Activated CD4-positive, alpha-beta T cell treated with anti-CD3 and anti-CD28 coated beads, Interleukin-2, amount 10 ng/mL, durations not matched to agents 24 days and 14 days (primary cell): ENCODE data around the gene STMP1. TPM values are rescaled to one million over a fixed set of nuclear protein-coding genes. Genes with fewer than 3 reads are reported as not detected.
A peak's percentile ranks its signal among the peaks of the same experiment; 100 is the strongest.
"Not testable (repeated sequence)": the region's sequence is repeated elsewhere in the genome, so short reads cannot be mapped to it uniquely, and the experiment has no call there.

ENCODE experiments used
- DNase-seq: peaks from one replicate; pipeline ENCODE4 v3.0.0; 2022
- H3K27ac Mint-ChIP-seq: one replicate; pipeline ENCODE4 v1.8.0; 2022; ENCODE audit warnings: mild to moderate bottlenecking, mixed read lengths
- H3K27me3 Mint-ChIP-seq: one replicate; pipeline ENCODE4 v1.8.0; 2022; ENCODE audit warnings: mixed read lengths
- H3K36me3 Mint-ChIP-seq: one replicate; pipeline ENCODE4 v1.8.0; 2022; ENCODE audit warnings: low read depth, mild to moderate bottlenecking, mixed read lengths
- H3K4me1 Mint-ChIP-seq: one replicate; pipeline ENCODE4 v1.8.0; 2021; ENCODE audit warnings: mixed read lengths
- H3K4me3 Mint-ChIP-seq: one replicate; pipeline ENCODE4 v1.8.0; 2022; ENCODE audit warnings: mild to moderate bottlenecking, moderate library complexity, mixed read lengths
- H3K9me3 Mint-ChIP-seq: one replicate; pipeline ENCODE4 v1.8.0; 2021; ENCODE audit warnings: mixed read lengths
- intact Hi-C: fragments of 100-400 bp; cut with micrococcal nuclease; formaldehyde crosslinking; loops from one replicate; pipeline ENCODE4 v1.15.1; 2023
- total RNA-seq: library from RNA; stranded (reverse); gene quantifications from 2 replicates; pipeline ENCODE4 v1.2.3, GENCODE V29; 2022

Gene STMP1
- total RNA-seq: 23.5 and 25.8 TPM in 2 replicates

DNA sequence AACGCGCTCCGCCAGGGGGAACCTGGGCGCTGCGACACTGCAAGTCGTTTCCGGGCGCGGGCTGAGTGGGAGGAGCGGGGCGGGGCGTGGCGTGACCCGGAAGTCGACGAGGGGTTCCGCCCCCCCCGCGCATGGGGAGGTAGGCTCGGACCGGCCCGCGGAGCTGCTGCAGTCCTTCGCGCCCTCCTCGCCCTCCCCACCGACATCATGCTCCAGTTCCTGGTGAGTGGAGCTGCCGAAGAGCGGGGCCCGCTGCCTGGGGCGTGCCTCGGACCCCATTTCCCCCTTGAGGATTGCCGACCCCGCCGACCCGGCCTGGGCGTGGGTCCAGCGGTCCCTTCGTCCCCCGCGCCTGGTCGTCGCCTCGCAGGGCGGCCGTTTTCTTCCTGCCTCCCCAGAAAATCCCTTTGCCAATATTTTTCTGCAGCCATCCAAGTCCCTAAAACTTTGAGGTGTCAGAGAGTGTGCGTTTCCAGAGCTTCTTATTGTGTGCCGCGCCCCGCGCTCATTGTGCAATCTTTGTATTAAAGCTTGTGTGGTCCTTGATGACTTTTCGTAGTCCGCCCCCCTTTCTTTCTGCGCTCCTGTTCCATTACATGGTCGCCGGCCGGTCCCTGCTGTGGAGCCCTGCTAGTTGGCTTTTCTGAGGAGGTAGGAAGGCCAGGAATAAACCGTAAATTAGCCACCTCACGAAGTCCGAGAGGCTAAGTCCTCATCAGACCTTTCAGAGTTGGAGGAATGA, at the start of gene STMP1:
TSS of gene STMP1 (plus strand) at position 142 of the 742 bp plus-strand sequence.
- peaks cover 33% of the 10 kb centered on the region for H3K4me1 Mint-ChIP-seq
- H3K36me3 Mint-ChIP-seq: peaks cover 14% of the 10 kb centered on the region
- H3K9me3 Mint-ChIP-seq: peaks cover 7% of the 10 kb centered on the region
- H3K27ac Mint-ChIP-seq: peak within 1 kb of the TSS; percentile 91
- peak within 1 kb of the TSS; percentile 94 for H3K4me3 Mint-ChIP-seq
- intact Hi-C loops: loop anchor here (1.0 to 5.0 kb wide), 4 partner anchors 50 to 315 kb away; partner anchors contain the start of genes CNOT4, MTPN and NUP205
- peak; percentile 99 for DNase-seq
- no peaks in the 10 kb centered on the region for H3K27me3 Mint-ChIP-seq

DNA sequence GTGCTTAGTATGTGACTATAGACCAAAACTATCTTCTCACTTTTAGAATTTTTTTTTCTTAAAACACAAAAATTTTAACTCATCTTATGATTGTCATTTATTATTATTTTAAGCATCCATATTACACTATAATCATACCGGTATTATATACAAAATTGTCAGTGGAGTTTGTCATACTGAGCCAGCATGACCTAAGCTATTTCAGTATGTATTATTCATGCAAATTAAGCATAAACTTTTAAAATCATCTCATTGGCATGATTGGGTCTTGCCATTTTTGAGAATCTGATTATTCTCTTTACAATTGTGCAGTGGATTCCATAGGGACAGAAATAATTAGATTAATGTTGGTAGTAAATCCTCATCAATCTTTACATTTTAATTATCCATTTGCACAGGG, 46.2 kb upstream of the STMP1 start:
- intact Hi-C loops: no loop called here
- Mint-ChIP-seq H3K4me3 (no peak overlapping the region), H3K27ac (no peak overlapping the region), H3K27me3 (no peaks in the 10 kb centered on the region), H3K4me1 (no peaks in the 10 kb centered on the region), H3K36me3 (peaks cover 42% of the 10 kb centered on the region), H3K9me3 (no peaks in the 10 kb centered on the region)
- DNase-seq: no peak

DNA sequence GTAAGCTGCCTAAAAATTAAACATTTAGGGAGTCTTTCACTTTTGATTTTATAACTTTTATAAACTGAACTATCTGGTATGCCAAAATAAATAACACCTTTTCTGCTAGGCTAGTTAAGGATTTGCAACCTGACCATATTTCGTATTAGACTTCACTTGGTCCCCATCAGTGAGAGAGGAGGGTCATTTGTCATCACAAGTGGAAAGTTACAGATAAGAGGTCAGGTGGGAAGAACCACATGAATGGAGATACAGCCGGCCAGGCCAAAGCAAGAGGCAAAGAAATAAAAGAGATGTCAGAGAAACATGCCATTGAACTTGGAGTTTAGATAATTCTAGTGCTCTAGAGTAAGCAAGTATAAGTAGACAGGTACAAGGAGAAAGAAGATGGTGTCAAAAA, 44.5 kb upstream of the STMP1 start:
- no peaks in the 10 kb centered on the region for H3K27me3 Mint-ChIP-seq

DNA sequence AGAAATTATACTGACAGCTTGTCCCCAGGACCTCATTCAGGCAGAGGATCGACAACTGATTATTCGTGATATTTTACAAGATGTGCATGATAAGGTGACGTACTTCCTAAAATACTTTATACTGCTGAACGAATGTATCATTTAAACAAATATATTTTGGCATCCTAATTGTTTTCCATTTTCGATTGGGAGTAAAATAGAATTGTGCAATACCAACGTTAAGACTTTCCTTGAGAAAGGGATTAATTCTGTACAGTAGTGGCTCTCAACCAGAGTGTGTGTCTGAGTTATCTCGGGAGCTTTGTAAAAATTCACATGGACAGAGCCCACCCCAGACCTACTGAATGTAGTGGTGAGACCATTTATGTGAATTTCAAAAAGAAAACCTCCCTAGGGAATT, 43.8 kb upstream of the STMP1 start:
- H3K4me1 Mint-ChIP-seq: no peaks in the 10 kb centered on the region
- intact Hi-C loops: no loop called here
- H3K27ac Mint-ChIP-seq: no peak overlapping the region
- H3K27me3 Mint-ChIP-seq: no peaks in the 10 kb centered on the region
- no peaks in the 10 kb centered on the region for H3K9me3 Mint-ChIP-seq
- no peak for DNase-seq
- peaks cover 39% of the 10 kb centered on the region for H3K36me3 Mint-ChIP-seq
- H3K4me3 Mint-ChIP-seq: no peak overlapping the region

More for the DNA sequence above, 44.5 kb upstream of the STMP1 start:
- Mint-ChIP-seq H3K36me3 (peaks cover 37% of the 10 kb centered on the region), H3K4me1 (no peaks in the 10 kb centered on the region), H3K9me3 (no peaks in the 10 kb centered on the region), H3K4me3 (no peak overlapping the region), H3K27ac (no peak overlapping the region)
- no peak for DNase-seq
- intact Hi-C loops: no loop called here

GRCh38 chr7:135620447-135620846, 41.9 kb upstream of the STMP1 start:
- intact Hi-C loops: loop anchor here (2.0 kb wide), 1 partner anchor 346 kb away; no protein-coding TSS in a partner anchor
- Mint-ChIP-seq H3K36me3 (peaks cover 48% of the 10 kb centered on the region), H3K4me1 (no peaks in the 10 kb centered on the region), H3K27me3 (no peaks in the 10 kb centered on the region), H3K4me3 (no peak overlapping the region), H3K9me3 (no peaks in the 10 kb centered on the region), H3K27ac (no peak overlapping the region)
- DNase-seq: no peak

DNA sequence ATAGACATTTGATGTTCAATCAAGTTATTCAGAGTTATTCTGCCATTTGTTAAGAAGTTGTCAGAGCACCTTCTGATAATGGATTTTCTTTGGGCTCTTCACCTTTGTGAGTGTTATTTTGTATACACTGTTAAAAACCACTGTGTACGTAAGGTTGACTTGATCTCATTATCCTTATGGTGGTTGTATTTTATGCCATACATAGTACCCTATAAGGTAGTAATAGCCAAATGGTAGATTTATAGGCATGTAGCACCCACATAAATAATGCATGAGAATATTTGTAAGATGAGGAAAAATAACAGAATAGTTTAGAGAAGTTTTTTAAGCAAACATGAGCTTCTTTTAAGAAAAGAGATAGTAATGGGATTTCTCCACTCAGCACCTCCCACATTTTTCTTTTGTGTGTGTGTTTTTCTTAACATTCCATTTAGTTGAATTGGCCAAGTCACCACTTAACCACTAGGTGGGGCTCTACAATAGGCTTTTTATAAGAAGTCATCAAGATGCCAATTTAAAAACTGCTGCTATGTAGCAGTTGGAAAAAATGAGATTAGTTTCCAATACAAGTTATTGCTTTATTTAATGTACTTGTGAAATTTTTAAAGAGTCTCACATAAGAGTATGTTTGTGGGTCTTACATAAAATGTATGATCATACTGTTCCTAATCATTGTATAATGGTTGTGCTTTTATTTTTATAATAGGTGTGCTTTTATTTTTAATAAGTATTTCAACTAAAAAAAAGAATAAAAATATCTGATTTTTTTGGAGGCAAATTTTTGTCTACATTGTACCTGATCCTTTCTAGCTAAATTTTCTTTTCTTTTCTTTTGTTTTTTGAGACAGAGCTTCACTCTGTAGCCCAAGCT, 41.1 kb upstream of the STMP1 start:
- no peak overlapping the region for H3K4me3 Mint-ChIP-seq
- H3K36me3 Mint-ChIP-seq: peaks cover 47% of the 10 kb centered on the region
- no peaks in the 10 kb centered on the region for H3K9me3 Mint-ChIP-seq
- H3K27me3 Mint-ChIP-seq: no peaks in the 10 kb centered on the region
- no peak overlapping the region for H3K27ac Mint-ChIP-seq
- no peaks in the 10 kb centered on the region for H3K4me1 Mint-ChIP-seq
- intact Hi-C loops: loop anchor here (1.0 to 2.0 kb wide), 2 partner anchors 24 to 346 kb away; no protein-coding TSS in a partner anchor
- peak; percentile 72 for DNase-seq

DNA sequence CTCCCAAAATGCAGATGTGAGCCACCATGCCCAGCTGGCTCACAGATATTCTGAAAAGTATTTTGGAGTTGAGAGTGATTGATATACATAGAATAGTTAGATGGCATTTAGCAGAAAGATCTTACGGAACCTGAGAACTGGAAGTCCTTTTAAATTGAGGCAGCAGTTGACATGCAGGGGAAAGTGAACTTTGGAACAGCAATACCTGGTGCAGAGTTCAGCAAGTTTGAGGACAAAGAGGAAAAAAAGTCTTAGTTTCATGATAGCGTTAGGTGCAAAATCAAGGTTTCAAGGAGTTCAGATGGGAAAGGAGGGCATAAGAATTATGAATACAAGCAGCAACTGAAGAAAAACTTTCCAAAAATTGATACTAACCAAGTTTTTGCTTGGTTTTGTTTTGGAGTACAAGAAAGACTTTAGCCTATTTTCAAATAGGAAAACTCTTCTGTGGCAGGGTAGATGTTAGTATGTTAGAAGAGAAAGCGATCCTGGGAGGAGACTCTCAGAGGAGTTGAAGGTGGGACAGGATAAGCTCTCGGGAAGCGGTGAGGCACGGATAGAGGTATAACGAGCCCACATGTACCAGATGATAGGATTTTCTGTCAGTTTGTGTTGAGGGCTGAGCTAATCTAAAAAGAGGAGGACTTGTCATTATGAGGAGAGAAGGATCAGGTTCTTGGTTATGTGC, 28.0 kb upstream of the STMP1 start:
- Mint-ChIP-seq H3K4me3 (no peak overlapping the region), H3K36me3 (peaks cover 61% of the 10 kb centered on the region), H3K27me3 (no peaks in the 10 kb centered on the region), H3K9me3 (no peaks in the 10 kb centered on the region), H3K4me1 (no peaks in the 10 kb centered on the region), H3K27ac (peak overlapping the region; percentile 2)
- intact Hi-C loops: no loop called here
- DNase-seq: no peak

DNA sequence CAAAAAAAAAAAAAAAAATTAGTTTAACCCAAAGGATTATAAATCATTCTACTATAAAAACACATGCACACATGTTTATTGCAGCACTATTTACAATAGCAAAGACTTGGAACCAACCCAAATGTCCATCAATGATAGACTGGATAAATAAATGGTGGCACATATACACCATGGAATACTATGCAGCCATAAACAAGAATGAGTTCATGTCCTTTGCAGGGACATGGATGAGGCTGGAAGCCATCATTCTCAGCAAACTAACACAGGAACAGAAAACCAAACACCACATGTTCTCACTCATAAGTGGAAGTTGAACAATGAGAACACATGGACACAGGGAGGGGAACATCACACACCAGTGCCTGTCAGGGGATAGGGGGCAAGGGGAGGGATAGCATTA, 22.6 kb upstream of the STMP1 start:
- DNase-seq, H3K4me1 Mint-ChIP-seq, H3K27me3 Mint-ChIP-seq, H3K27ac Mint-ChIP-seq, H3K9me3 Mint-ChIP-seq, intact Hi-C loops, H3K4me3 Mint-ChIP-seq: not testable (repeated sequence)
- H3K36me3 Mint-ChIP-seq: peaks cover 58% of the 10 kb centered on the region

DNA sequence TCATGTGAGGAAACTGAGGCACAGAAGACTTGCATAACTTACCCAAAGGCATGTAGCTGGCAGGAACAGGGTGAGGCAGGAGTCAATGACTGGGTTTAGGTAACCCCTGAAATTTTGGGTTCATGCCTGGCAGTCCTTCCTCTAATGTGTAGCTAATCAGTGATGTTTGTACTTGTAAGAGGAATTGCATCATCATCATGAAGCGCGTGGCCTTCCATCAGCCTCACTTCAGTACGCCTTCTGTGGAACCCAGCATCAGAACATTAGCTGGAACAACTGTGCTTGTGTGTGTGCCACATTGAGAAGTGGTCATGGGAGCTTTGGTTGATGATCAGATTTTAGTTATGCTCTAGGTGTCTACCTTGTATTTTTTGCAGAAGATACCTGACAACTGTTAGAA, 18.2 kb upstream of the STMP1 start:
- H3K36me3 Mint-ChIP-seq: peaks cover 50% of the 10 kb centered on the region
- H3K4me3 Mint-ChIP-seq: no peak overlapping the region
- H3K27me3 Mint-ChIP-seq: no peaks in the 10 kb centered on the region
- no peak for DNase-seq
- intact Hi-C loops: loop anchor here (2.0 kb wide), 1 partner anchor 131 kb away; no protein-coding TSS in a partner anchor
- H3K4me1 Mint-ChIP-seq: no peaks in the 10 kb centered on the region
- peak overlapping the region; percentile 32 for H3K27ac Mint-ChIP-seq
- H3K9me3 Mint-ChIP-seq: no peaks in the 10 kb centered on the region

- Mint-ChIP-seq H3K36me3 (peaks cover 48% of the 10 kb centered on the region), H3K4me3 (no peak overlapping the region), H3K27me3 (no peaks in the 10 kb centered on the region), H3K27ac (no peak overlapping the region), H3K9me3 (no peaks in the 10 kb centered on the region), H3K4me1 (no peaks in the 10 kb centered on the region)
- no peak for DNase-seq
- intact Hi-C loops: loop anchor here (1.0 to 2.0 kb wide), 3 partner anchors 23 to 363 kb away; no protein-coding TSS in a partner anchor
These were observed 17.6 kb upstream of the STMP1 start for GRCh38 chr7:135644729-135645128.

GRCh38 chr7:135645296-135645904, 16.9 kb upstream of the STMP1 start:
- Mint-ChIP-seq H3K4me1 (no peaks in the 10 kb centered on the region), H3K4me3 (no peak overlapping the region), H3K27me3 (no peaks in the 10 kb centered on the region), H3K27ac (no peak overlapping the region), H3K9me3 (no peaks in the 10 kb centered on the region), H3K36me3 (peaks cover 44% of the 10 kb centered on the region)
- intact Hi-C loops: loop anchor here (1.0 to 2.0 kb wide), 3 partner anchors 24 to 364 kb away; no protein-coding TSS in a partner anchor
- peak; percentile 76 for DNase-seq

GRCh38 chr7:135647755-135648154, 14.6 kb upstream of the STMP1 start:
- Mint-ChIP-seq H3K27ac (no peak overlapping the region), H3K36me3 (peaks cover 33% of the 10 kb centered on the region), H3K9me3 (no peaks in the 10 kb centered on the region), H3K27me3 (no peaks in the 10 kb centered on the region), H3K4me3 (no peak overlapping the region), H3K4me1 (no peaks in the 10 kb centered on the region)
- intact Hi-C loops: no loop called here
- no peak for DNase-seq

GRCh38 chr7:135648235-135648634, 14.1 kb upstream of the STMP1 start:
- DNase-seq: no peak
- H3K4me1 Mint-ChIP-seq: no peaks in the 10 kb centered on the region
- intact Hi-C loops: no loop called here
- no peak overlapping the region for H3K4me3 Mint-ChIP-seq
- no peaks in the 10 kb centered on the region for H3K27me3 Mint-ChIP-seq
- H3K27ac Mint-ChIP-seq: no peak overlapping the region
- no peaks in the 10 kb centered on the region for H3K9me3 Mint-ChIP-seq
- H3K36me3 Mint-ChIP-seq: peaks cover 33% of the 10 kb centered on the region
